Fibroblast of lung (primary cell): ENCODE measurements around the gene ANKRD7.

Source experiments
- CTCF ChIP-seq, 2 donors: IDR thresholded peaks in 1 of 2; conservative IDR thresholded peaks in 1 of 2; 1 replicate in 1 of 2; 2 replicates in 1 of 2; pipeline ENCODE4 v1.5.1; 2011 to 2012; ENCODE audit warnings: low read length in 2 of 2, control low read depth in 1 of 2, inconsistent platforms in 1 of 2, low read depth in 1 of 2, mild to moderate bottlenecking in 1 of 2
- EZH2 ChIP-seq: IDR thresholded peaks from 2 replicates; pipeline ENCODE4 v1.5.1; 2012; ENCODE audit warnings: low read length, control low read depth, mild to moderate bottlenecking; ENCODE audit errors: missing control alignments

- TF ChIP-seq CTCF (conservative IDR thresholded peaks at IDR 0.05 in 1 of 2, IDR thresholded peaks at IDR 0.05 in 1 of 2; ENCODE audit: low read depth in 1 of 2, low read length in 2 of 2), result no peak
- TF ChIP-seq EZH2, result no peak
Observed at GRCh38 chr7:118218413-118219156, 5.9 kb upstream of the ANKRD7 start.
